ENCODE measurements around the gene GPR68. TPM values are rescaled to one million over a fixed set of nuclear protein-coding genes. Genes with fewer than 3 reads are reported as not detected.
"Not testable (repeated sequence)": the region's sequence is repeated elsewhere in the genome, so short reads cannot be mapped to it uniquely, and the experiment has no call there.

GPR68 gene
- total and polyA plus RNA-seq, 9 donors = 0.35 to 0.83 (median 0.68) TPM

DNA sequence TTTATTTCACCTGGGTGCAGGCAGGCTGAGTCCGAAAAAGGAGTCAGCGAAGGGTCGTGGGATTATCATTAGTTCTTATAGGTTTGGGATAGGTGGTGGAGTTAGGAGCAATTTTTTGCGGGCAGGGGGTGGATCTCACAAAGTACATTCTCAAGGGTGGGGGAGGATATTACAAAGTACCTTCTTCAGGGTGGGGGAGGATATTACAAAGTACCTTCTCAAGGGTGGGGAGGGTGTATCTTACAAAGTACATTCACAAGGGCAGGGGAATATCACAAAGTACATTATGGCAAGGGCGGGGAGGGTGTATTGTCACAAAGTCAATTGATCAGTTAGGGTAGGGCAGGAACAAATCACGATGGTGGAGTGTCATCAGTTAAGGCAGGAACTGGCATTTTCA lies 43.7 kb downstream of the GPR68 start:
- H3K36me3 ChIP-seq (ENCODE audit: control insufficient read depth, insufficient read depth, low read length) = peaks cover 57% of the 10 kb centered on the region
- not testable (repeated sequence) for H3K4me3 ChIP-seq (ENCODE audit: low read length); H3K9me3 ChIP-seq (replicated peaks; ENCODE audit: control insufficient read depth, low read depth, low read length); H3K27me3 ChIP-seq (ENCODE audit: control insufficient read depth, insufficient read depth, low read length); H3K4me1 ChIP-seq (ENCODE audit: control insufficient read depth, insufficient read depth, low read length); DNase-seq; H3K27ac ChIP-seq (ENCODE audit: low read length)
- WGBS (ENCODE audit: insufficient coverage) = 95% methylated on average over 4 of the region's 6 CpGs

DNA sequence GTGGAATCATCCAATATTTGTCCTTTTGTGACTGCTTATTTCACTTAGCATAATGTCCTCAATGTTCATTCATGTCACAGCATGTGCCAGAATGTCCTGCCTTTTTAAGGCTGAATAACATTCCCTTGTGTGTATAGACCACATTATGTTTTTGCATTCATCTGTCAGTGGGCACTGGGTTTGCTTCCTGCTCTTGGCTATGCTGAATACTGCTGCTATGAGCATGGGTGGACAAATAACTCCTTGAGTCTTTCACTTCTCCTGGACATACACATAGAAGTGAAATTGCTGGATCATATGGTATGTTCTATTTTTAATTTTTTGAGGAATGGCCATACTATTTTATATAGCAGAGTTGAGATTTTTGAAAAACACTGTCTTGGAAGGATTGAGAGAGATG lies 46.9 kb downstream of the GPR68 start:
- DNase-seq = no peak
- Histone ChIP-seq H3K27me3 (ENCODE audit: control insufficient read depth, insufficient read depth, low read length) (no peaks in the 10 kb centered on the region), H3K36me3 (ENCODE audit: control insufficient read depth, insufficient read depth, low read length) (peaks cover 47% of the 10 kb centered on the region), H3K4me1 (ENCODE audit: control insufficient read depth, insufficient read depth, low read length) (peaks cover 2% of the 10 kb centered on the region), H3K27ac (ENCODE audit: low read length) (no peak overlapping the region), H3K4me3 (ENCODE audit: low read length) (no peak overlapping the region), H3K9me3 (replicated peaks; ENCODE audit: control insufficient read depth, low read depth, low read length) (no peaks in the 10 kb centered on the region)

DNA sequence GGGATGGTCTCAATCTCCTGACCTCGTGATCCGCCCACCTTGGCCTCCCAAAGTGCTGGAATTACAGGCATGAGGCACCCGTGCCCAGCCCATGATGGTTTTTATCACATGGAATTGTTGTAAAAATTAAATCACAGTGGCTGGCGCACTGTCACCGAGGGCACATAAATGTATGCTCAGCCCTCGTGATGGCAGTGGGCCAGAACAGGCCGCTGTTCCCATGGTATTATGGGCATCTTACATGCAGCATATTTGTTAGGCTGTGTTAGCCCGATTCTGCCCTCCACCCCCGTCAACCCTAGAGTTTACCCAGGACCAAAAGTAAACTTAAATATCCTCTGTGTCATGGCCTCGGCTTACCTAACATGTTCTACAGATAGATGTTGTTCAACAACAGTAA lies 48.6 kb downstream of the GPR68 start:
- Histone ChIP-seq H3K4me1 (ENCODE audit: control insufficient read depth, insufficient read depth, low read length) (no peaks in the 10 kb centered on the region), H3K9me3 (replicated peaks; ENCODE audit: control insufficient read depth, low read depth, low read length) (no peaks in the 10 kb centered on the region), H3K36me3 (ENCODE audit: control insufficient read depth, insufficient read depth, low read length) (peaks cover 45% of the 10 kb centered on the region), H3K4me3 (ENCODE audit: low read length) (no peak overlapping the region), H3K27me3 (ENCODE audit: control insufficient read depth, insufficient read depth, low read length) (no peaks in the 10 kb centered on the region), H3K27ac (ENCODE audit: low read length) (no peak overlapping the region)
- no peak for DNase-seq
- 95% methylated on average over 7 of the region's 10 CpGs for WGBS (ENCODE audit: insufficient coverage)

DNA sequence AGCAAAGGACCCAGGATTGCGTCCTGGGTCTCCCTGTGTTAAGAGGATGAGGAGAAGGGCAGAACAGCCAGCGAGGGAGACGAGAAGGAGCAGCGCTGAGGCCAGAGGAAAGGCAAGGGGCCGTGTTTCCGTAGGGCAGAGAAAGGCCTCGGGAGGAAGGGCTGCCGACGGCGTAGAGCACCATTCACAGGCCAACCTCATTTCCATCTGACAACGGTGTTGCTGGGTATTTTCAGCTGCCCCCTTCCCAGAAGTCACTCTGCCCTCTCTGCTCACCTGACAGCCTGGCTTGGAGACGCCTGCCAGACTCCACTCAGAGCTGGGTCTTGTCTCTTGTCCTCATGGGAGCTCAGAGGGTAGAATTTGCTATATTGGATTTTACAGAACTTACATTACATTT lies 51.4 kb downstream of the GPR68 start:
- DNase-seq = no peak
- H3K27ac ChIP-seq (ENCODE audit: low read length) = no peak overlapping the region
- peaks cover 50% of the 10 kb centered on the region for H3K36me3 ChIP-seq (ENCODE audit: control insufficient read depth, insufficient read depth, low read length)
- no peaks in the 10 kb centered on the region for H3K9me3 ChIP-seq (replicated peaks; ENCODE audit: control insufficient read depth, low read depth, low read length)
- WGBS (ENCODE audit: insufficient coverage) = 76% methylated on average over 9 of the region's 12 CpGs
- H3K27me3 ChIP-seq (ENCODE audit: control insufficient read depth, insufficient read depth, low read length) = no peaks in the 10 kb centered on the region
- no peaks in the 10 kb centered on the region for H3K4me1 ChIP-seq (ENCODE audit: control insufficient read depth, insufficient read depth, low read length)
- no peak overlapping the region for H3K4me3 ChIP-seq (ENCODE audit: low read length)

DNA sequence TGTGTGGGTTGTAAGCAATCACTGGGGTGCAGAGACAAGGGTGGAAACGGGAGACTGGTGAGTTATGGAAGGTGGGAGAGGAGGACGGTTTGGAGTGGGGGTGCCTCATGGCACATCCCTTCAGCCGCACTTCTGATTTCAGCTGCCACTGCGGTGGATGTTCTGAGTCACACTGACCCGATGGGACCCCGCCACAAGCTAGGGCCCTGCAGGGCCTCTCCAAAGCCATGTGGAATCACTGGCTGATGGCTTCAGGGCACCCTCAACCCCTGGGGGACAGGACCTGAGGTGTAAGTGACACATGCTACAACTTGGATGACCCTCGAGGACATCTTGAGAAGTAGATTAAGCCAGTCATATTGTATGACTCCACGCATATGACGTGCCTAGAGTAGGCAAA lies 53.7 kb downstream of the GPR68 start:
- no peak overlapping the region for H3K4me3 ChIP-seq (ENCODE audit: low read length)
- H3K27ac ChIP-seq (ENCODE audit: low read length) = no peak overlapping the region
- H3K9me3 ChIP-seq (replicated peaks; ENCODE audit: control insufficient read depth, low read depth, low read length) = no peaks in the 10 kb centered on the region
- DNase-seq = no peak
- no peaks in the 10 kb centered on the region for H3K27me3 ChIP-seq (ENCODE audit: control insufficient read depth, insufficient read depth, low read length)
- peaks cover 49% of the 10 kb centered on the region for H3K36me3 ChIP-seq (ENCODE audit: control insufficient read depth, insufficient read depth, low read length)
- H3K4me1 ChIP-seq (ENCODE audit: control insufficient read depth, insufficient read depth, low read length) = no peaks in the 10 kb centered on the region
- 94% methylated on average over 8 of the region's 9 CpGs for WGBS (ENCODE audit: insufficient coverage)

DNA sequence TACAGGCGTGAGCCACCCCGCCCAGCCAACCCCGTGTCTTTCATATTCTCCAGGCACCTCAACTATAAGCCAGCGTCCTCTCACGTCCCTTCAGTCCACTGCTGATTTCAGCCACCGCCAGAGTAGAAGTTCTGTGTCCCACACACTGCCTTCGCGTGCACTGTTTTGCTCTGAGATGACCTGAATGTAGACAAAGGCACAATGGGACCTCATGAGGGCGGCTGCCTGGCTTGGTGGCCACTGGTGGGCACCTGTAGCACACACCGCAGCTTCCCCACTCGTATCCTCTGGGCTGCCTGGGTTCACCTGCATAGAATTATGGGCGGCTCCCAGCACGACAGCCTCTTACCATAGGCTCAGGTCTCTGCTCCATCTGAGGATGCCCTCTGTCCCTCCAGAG lies 57.2 kb downstream of the GPR68 start:
- no peak for DNase-seq
- H3K9me3 ChIP-seq (replicated peaks; ENCODE audit: control insufficient read depth, low read depth, low read length) = no peaks in the 10 kb centered on the region
- H3K4me3 ChIP-seq (ENCODE audit: low read length) = no peak overlapping the region
- H3K36me3 ChIP-seq (ENCODE audit: control insufficient read depth, insufficient read depth, low read length) = peaks cover 60% of the 10 kb centered on the region
- 94% methylated on average over 13 of the region's 13 CpGs for WGBS (ENCODE audit: insufficient coverage)
- H3K27ac ChIP-seq (ENCODE audit: low read length) = no peak overlapping the region
- H3K27me3 ChIP-seq (ENCODE audit: control insufficient read depth, insufficient read depth, low read length) = no peaks in the 10 kb centered on the region
- H3K4me1 ChIP-seq (ENCODE audit: control insufficient read depth, insufficient read depth, low read length) = no peaks in the 10 kb centered on the region

DNA sequence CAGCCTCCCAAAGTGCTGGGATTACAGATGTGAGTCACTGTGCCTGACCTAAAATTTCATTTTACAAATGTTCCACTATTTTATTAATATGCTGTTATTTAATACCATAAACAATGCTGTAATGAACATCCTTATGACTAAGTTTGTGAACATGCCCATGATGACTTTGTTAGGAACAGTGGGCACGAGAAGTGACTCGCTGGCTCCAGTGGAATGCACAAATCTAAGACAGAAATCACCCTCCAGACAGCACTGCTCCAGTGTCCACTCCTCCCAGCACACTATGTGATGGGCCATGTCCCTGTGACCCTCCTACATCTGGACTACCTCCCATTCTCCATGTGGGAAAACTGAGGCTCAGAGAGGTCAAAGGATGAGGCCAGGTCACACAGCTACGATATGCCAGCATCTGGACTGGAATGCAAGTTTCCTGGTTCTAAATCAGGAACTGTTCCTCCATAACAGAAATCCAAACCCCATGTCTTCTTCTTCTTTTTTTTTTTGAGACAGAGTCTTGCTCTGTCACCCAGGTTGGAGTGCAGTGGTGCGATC lies 57.9 kb downstream of the GPR68 start:
- Histone ChIP-seq H3K36me3 (ENCODE audit: control insufficient read depth, insufficient read depth, low read length) (peaks cover 59% of the 10 kb centered on the region), H3K9me3 (replicated peaks; ENCODE audit: control insufficient read depth, low read depth, low read length) (no peaks in the 10 kb centered on the region), H3K4me3 (ENCODE audit: low read length) (no peak overlapping the region), H3K27ac (ENCODE audit: low read length) (no peak overlapping the region), H3K27me3 (ENCODE audit: control insufficient read depth, insufficient read depth, low read length) (no peaks in the 10 kb centered on the region), H3K4me1 (ENCODE audit: control insufficient read depth, insufficient read depth, low read length) (no peaks in the 10 kb centered on the region)
- DNase-seq = no peak
- 87% methylated on average over 3 of the region's 4 CpGs for WGBS (ENCODE audit: insufficient coverage)

DNA sequence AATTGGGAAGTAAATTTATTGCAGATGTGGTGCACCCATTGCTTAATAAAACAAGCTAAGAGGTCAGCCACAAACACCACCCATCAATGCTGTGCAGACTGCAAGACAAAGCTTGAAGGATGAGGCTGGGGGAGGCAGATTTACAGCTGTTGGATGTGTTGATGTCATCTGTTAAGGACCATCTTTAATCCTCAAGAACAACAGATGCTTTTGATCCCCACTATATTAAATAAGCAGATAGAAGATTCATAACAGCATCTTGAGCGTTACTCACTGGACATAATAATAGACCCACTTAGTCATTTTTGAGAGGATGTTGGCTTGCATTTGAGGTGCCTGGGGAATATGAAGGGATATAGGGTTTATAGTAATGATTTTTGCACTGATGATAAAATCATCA lies 58.8 kb downstream of the GPR68 start:
- H3K36me3 ChIP-seq (ENCODE audit: control insufficient read depth, insufficient read depth, low read length) = peaks cover 64% of the 10 kb centered on the region
- H3K4me1 ChIP-seq (ENCODE audit: control insufficient read depth, insufficient read depth, low read length) = no peaks in the 10 kb centered on the region
- no peak overlapping the region for H3K4me3 ChIP-seq (ENCODE audit: low read length)
- H3K9me3 ChIP-seq (replicated peaks; ENCODE audit: control insufficient read depth, low read depth, low read length) = no peaks in the 10 kb centered on the region
- no peaks in the 10 kb centered on the region for H3K27me3 ChIP-seq (ENCODE audit: control insufficient read depth, insufficient read depth, low read length)
- no peak for DNase-seq
- H3K27ac ChIP-seq (ENCODE audit: low read length) = no peak overlapping the region
- no CpG with 5 or more reads among the region's 1 CpG for WGBS (ENCODE audit: insufficient coverage)

DNA sequence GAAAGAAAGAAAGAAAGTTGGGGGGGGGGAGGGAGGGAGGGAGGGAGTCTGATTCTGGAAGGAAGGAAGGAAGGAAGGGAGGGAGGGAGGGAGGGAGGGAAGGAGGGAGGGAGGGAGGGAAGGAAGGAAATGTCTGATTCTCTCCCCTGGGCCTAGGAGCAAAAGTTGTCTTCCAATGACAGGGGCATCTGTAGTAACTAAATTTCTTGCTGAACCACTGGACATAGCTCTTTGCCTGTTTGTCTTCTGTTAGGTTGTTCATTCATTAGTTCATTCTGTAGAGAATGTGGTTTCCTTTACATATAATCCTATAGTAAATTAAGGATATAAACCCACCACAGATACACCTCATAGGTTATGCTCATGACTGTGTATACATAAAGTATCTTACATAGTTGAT lies 59.9 kb downstream of the GPR68 start:
- Histone ChIP-seq H3K4me3 (ENCODE audit: low read length) (no peak overlapping the region), H3K4me1 (ENCODE audit: control insufficient read depth, insufficient read depth, low read length) (no peaks in the 10 kb centered on the region), H3K36me3 (ENCODE audit: control insufficient read depth, insufficient read depth, low read length) (peaks cover 57% of the 10 kb centered on the region), H3K27ac (ENCODE audit: low read length) (no peak overlapping the region), H3K27me3 (ENCODE audit: control insufficient read depth, insufficient read depth, low read length) (no peaks in the 10 kb centered on the region), H3K9me3 (replicated peaks; ENCODE audit: control insufficient read depth, low read depth, low read length) (no peaks in the 10 kb centered on the region)
- no peak for DNase-seq

DNA sequence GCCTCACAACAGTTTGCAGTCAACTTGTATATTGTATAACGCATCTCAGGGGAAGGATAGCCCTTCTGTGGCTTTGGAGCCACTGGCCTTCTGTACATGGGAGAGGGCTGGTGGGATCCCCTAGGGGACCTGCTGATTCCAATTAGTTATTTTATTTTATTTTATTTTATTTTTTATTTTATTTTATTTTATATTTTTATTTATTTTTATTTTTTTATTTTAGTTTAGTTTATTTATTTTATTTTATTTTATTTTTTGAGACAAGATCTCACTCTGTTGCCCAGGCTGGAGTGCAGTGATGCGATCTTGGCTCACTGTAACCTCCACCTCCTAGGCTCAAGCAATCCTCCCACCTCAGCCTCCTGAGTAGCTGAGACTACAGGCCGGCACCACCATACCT lies 61.8 kb downstream of the GPR68 start:
- H3K4me3 ChIP-seq (ENCODE audit: low read length); DNase-seq; H3K27ac ChIP-seq (ENCODE audit: low read length); H3K4me1 ChIP-seq (ENCODE audit: control insufficient read depth, insufficient read depth, low read length); H3K27me3 ChIP-seq (ENCODE audit: control insufficient read depth, insufficient read depth, low read length); H3K9me3 ChIP-seq (replicated peaks; ENCODE audit: control insufficient read depth, low read depth, low read length): not testable (repeated sequence)
- H3K36me3 ChIP-seq (ENCODE audit: control insufficient read depth, insufficient read depth, low read length) = peaks cover 42% of the 10 kb centered on the region
- no CpG with 5 or more reads among the region's 3 CpGs for WGBS (ENCODE audit: insufficient coverage)
